HG02884 (cell line): ENCODE measurements around the gene RRM1.
"Not testable (repeated sequence)": the region's sequence is repeated elsewhere in the genome, so short reads cannot be mapped to it uniquely, and the experiment has no call there.

ENCODE experiments used
- ATAC-seq: cut with Tn5 transposase; IDR thresholded peaks from one replicate; pipeline ENCODE4 v1.9.1; 2021; ENCODE audit warnings: mild to moderate bottlenecking, moderate library complexity; ENCODE audit not compliant: unreplicated experiment

Gene RRM1

GRCh38 chr11:4076774-4077173 is 17.8 kb upstream of the RRM1 start:
- no peak for ATAC-seq

- no peak for ATAC-seq
Measured at GRCh38 chr11:4083198-4083597, 11.4 kb upstream of the RRM1 start.

- no peak for ATAC-seq
Measured at GRCh38 chr11:4084406-4085125, 10.0 kb upstream of the RRM1 start.

- no peak for ATAC-seq
Measured at GRCh38 chr11:4085575-4085974, 9.0 kb upstream of the RRM1 start.

GRCh38 chr11:4086575-4087353 is 7.8 kb upstream of the RRM1 start:
- ATAC-seq, result no peak

GRCh38 chr11:4087551-4087950 is 7.0 kb upstream of the RRM1 start:
- no peak for ATAC-seq

- ATAC-seq, result no peak
Measured at GRCh38 chr11:4090258-4090657, 4.3 kb upstream of the RRM1 start.

GRCh38 chr11:4092026-4092425 is 2.6 kb upstream of the RRM1 start:
- ATAC-seq, result no peak

- no peak for ATAC-seq
Measured at GRCh38 chr11:4093519-4094347, 866 bp upstream of the RRM1 start.

GRCh38 chr11:4095509-4096230 is 1.1 kb downstream of the RRM1 start:
- ATAC-seq, result no peak

- ATAC-seq, result no peak
Measured at GRCh38 chr11:4098026-4098621, 3.5 kb downstream of the RRM1 start.

- no peak for ATAC-seq
Measured at GRCh38 chr11:4102711-4103110, 8.1 kb downstream of the RRM1 start.

- no peak for ATAC-seq
Measured at GRCh38 chr11:4103269-4103668, 8.7 kb downstream of the RRM1 start.

GRCh38 chr11:4105916-4106315 is 11.3 kb downstream of the RRM1 start:
- ATAC-seq, result no peak

GRCh38 chr11:4111834-4112233 is 17.2 kb downstream of the RRM1 start:
- ATAC-seq, result no peak

- no peak for ATAC-seq
Measured at GRCh38 chr11:4115128-4115527, 20.5 kb downstream of the RRM1 start.

GRCh38 chr11:4118107-4118506 is 23.5 kb downstream of the RRM1 start:
- ATAC-seq, result no peak

GRCh38 chr11:4123218-4123617 is 28.6 kb downstream of the RRM1 start:
- ATAC-seq, result no peak

GRCh38 chr11:4125141-4125540 is 30.5 kb downstream of the RRM1 start:
- ATAC-seq, result no peak

- no peak for ATAC-seq
Measured at GRCh38 chr11:4127357-4127756, 32.8 kb downstream of the RRM1 start.

- not testable (repeated sequence) for ATAC-seq
Measured at GRCh38 chr11:4130219-4130618, 35.6 kb downstream of the RRM1 start.
